Measurements from ENCODE around the gene DLG2. TPM values are rescaled to one million over a fixed set of nuclear protein-coding genes. Genes with fewer than 3 reads are reported as not detected.
A peak's percentile ranks its signal among the peaks of the same experiment; 100 is the strongest.

The DLG2 gene
- total RNA-seq, 1 donor from 2014 or later, result 0.26 TPM

GRCh38 chr11:84560206-84560605 is 1066.9 kb downstream of the DLG2 start:
- Histone ChIP-seq H3K4me3 (ENCODE audit: low read depth, low read length) (no peak overlapping the region), H3K27me3 (ENCODE audit: control insufficient read depth, insufficient read depth, low read length) (no peaks in the 10 kb centered on the region), H3K36me3 (ENCODE audit: control insufficient read depth, insufficient read depth, low read length) (no peaks in the 10 kb centered on the region)
- no peak for TF ChIP-seq CTCF (IDR thresholded peaks at IDR 0.05; ENCODE audit: insufficient read depth, low read length, severe bottlenecking)
- FAIRE-seq (no peak), DNase-seq (ENCODE audit: low read depth) (no peak)

GRCh38 chr11:84558085-84558905 is 1068.8 kb downstream of the DLG2 start:
- peak; percentile 47 for DNase-seq (ENCODE audit: low read depth)
- no peak overlapping the region for H3K4me3 ChIP-seq (ENCODE audit: low read depth, low read length)
- peak; percentile 47 for FAIRE-seq
- TF ChIP-seq CTCF (IDR thresholded peaks at IDR 0.05; ENCODE audit: insufficient read depth, low read length, severe bottlenecking), result peak; percentile 66
- H3K27me3 ChIP-seq (ENCODE audit: control insufficient read depth, insufficient read depth, low read length), result no peaks in the 10 kb centered on the region
- no peaks in the 10 kb centered on the region for H3K36me3 ChIP-seq (ENCODE audit: control insufficient read depth, insufficient read depth, low read length)

- FAIRE-seq (no peak), DNase-seq (ENCODE audit: low read depth) (no peak)
- Histone ChIP-seq H3K4me3 (ENCODE audit: low read depth, low read length) (no peak overlapping the region), H3K27me3 (ENCODE audit: control insufficient read depth, insufficient read depth, low read length) (no peaks in the 10 kb centered on the region), H3K36me3 (ENCODE audit: control insufficient read depth, insufficient read depth, low read length) (no peaks in the 10 kb centered on the region)
- no peak for TF ChIP-seq CTCF (IDR thresholded peaks at IDR 0.05; ENCODE audit: insufficient read depth, low read length, severe bottlenecking)
Measured at GRCh38 chr11:84552791-84553190, 1074.4 kb downstream of the DLG2 start.

GRCh38 chr11:84549217-84549616 is 1077.9 kb downstream of the DLG2 start:
- FAIRE-seq (no peak), DNase-seq (ENCODE audit: low read depth) (no peak)
- no peak for TF ChIP-seq CTCF (IDR thresholded peaks at IDR 0.05; ENCODE audit: insufficient read depth, low read length, severe bottlenecking)
- no peaks in the 10 kb centered on the region for H3K36me3 ChIP-seq (ENCODE audit: control insufficient read depth, insufficient read depth, low read length)
- H3K4me3 ChIP-seq (ENCODE audit: low read depth, low read length), result no peak overlapping the region
- no peaks in the 10 kb centered on the region for H3K27me3 ChIP-seq (ENCODE audit: control insufficient read depth, insufficient read depth, low read length)

GRCh38 chr11:84544566-84544965 is 1082.6 kb downstream of the DLG2 start:
- no peak for TF ChIP-seq CTCF (IDR thresholded peaks at IDR 0.05; ENCODE audit: insufficient read depth, low read length, severe bottlenecking)
- no peaks in the 10 kb centered on the region for H3K36me3 ChIP-seq (ENCODE audit: control insufficient read depth, insufficient read depth, low read length)

More at GRCh38 chr11:84544566-84544965, 1082.6 kb downstream of the DLG2 start:
- no peak for FAIRE-seq
- no peak for DNase-seq (ENCODE audit: low read depth)
- Histone ChIP-seq H3K4me3 (ENCODE audit: low read depth, low read length) (no peak overlapping the region), H3K27me3 (ENCODE audit: control insufficient read depth, insufficient read depth, low read length) (no peaks in the 10 kb centered on the region)

All from bronchial epithelial cell (primary cell).